Stimulated activated CD8-positive, alpha-beta memory T cell treated with anti-CD3 and anti-CD28 coated beads, Interleukin-4, amount 100 ng/mL, for 48 hours (primary cell): ENCODE data around the gene MZT2A.
"Not testable (repeated sequence)": the region's sequence is repeated elsewhere in the genome, so short reads cannot be mapped to it uniquely, and the experiment has no call there.

Source experiments
- DNase-seq: peaks from one replicate; pipeline ENCODE4 v3.0.0-alpha.2; 2020

Gene MZT2A

GRCh38 chr2:131445896-131446295 lies 46.3 kb downstream of the MZT2A start:
- no peak for DNase-seq

GRCh38 chr2:131445515-131445797 lies 46.7 kb downstream of the MZT2A start:
- DNase-seq, result not testable (repeated sequence)

- DNase-seq, result not testable (repeated sequence)
Observed at GRCh38 chr2:131444736-131445514, 47.3 kb downstream of the MZT2A start.

GRCh38 chr2:131440742-131441468 lies 51.3 kb downstream of the MZT2A start:
- DNase-seq, result not testable (repeated sequence)
